ENCODE results near the gene SEMA4C. TPM values are rescaled to one million over a fixed set of nuclear protein-coding genes. Genes with fewer than 3 reads are reported as not detected.

The SEMA4C gene
- polyA plus RNA-seq, 1 donor (not counting 4 experiments of a cell fraction or from before 2014, with no cell fraction given): 7.5 TPM

DNA sequence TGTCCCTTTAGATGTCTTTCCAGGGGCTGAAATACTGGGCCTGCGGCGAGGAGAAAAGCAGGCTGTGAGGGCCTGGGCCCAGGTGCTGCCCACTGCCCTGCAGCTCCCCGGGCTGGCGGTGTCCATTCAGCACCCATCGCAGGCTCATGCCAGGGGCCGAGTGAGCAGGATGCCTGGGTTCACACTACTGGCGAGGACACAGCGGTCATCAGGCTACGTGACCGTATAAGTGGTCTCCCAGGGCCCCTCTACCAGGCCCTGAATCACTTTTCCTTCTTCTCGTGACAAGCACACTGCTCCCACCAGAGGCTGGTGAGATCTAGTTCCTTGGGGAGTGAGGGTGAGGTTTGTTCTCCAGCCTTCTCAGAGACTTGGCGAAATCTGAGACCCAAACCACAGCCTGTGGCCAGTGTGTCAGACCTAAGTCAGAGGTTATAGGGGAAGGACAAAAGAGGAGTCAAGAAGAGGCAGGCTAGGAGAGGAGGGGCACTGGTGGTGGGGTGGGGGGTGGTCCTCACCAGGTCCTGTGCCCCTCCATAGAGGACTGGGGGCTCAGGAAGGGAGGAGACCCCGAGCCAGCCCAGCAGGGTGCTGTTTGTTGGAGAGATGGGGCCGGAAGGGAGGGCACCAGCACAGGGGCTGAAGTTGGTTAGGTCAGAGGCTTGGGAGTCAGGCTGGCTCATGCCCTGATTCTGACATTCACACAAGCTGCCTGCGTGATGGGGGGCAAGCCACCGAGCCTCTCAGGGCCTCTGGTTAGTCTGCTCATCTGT lies 6.6 kb upstream of the SEMA4C start:
- H3K4me3 ChIP-seq (ENCODE audit: control insufficient read depth in 2 of 3, extremely low read depth in 1 of 3, insufficient read depth in 2 of 3, low read depth in 1 of 3, low read length in 3 of 3): no peak overlapping the region
- H2AFZ ChIP-seq (ENCODE audit: control insufficient read depth, low read length): no peak overlapping the region
- H4K20me1 ChIP-seq (ENCODE audit: control insufficient read depth, extremely low read depth, insufficient read depth, low read length): no peaks in the 10 kb centered on the region
- peaks cover 3% of the 10 kb centered on the region for H3K9me1 ChIP-seq (ENCODE audit: control insufficient read depth, extremely low read depth, insufficient read depth, low read length)
- H3K27me3 ChIP-seq (ENCODE audit: control insufficient read depth, extremely low read depth, insufficient read depth, low read length): peaks cover 3% of the 10 kb centered on the region
- no peak overlapping the region for H3K9ac ChIP-seq (ENCODE audit: control insufficient read depth, extremely low read depth, insufficient read depth, low read length)
- no peak overlapping the region for H3K27ac ChIP-seq (ENCODE audit: control insufficient read depth, insufficient read depth, low read length)
- dilution Hi-C loops (cut with MboI; ENCODE audit: extremely low pct_ligation_motif_present, low sequenced_read_pairs): no loop called here
- no peaks in the 10 kb centered on the region for H3K36me3 ChIP-seq (ENCODE audit: control insufficient read depth in 2 of 2, extremely low read depth in 1 of 2, insufficient read depth in 2 of 2, low read length in 2 of 2)
- DNase-seq (ENCODE audit: low read depth, low spot score) (no peak), FAIRE-seq (no peak)
- H3K79me2 ChIP-seq (ENCODE audit: control insufficient read depth, insufficient read depth, low read length): no peaks in the 10 kb centered on the region
- H3K4me2 ChIP-seq (ENCODE audit: control insufficient read depth, extremely low read depth, insufficient read depth, low read depth, low read length): no peak overlapping the region
- peaks cover 22% of the 10 kb centered on the region for H3K4me1 ChIP-seq (ENCODE audit: control insufficient read depth, extremely low read depth, insufficient read depth, low read length)
- H3K9me3 ChIP-seq (ENCODE audit: control insufficient read depth, low read depth, low read length): no peaks in the 10 kb centered on the region
- no peak for TF ChIP-seq EZH2 (IDR thresholded peaks at IDR 0.05; ENCODE audit: low read length)

DNA sequence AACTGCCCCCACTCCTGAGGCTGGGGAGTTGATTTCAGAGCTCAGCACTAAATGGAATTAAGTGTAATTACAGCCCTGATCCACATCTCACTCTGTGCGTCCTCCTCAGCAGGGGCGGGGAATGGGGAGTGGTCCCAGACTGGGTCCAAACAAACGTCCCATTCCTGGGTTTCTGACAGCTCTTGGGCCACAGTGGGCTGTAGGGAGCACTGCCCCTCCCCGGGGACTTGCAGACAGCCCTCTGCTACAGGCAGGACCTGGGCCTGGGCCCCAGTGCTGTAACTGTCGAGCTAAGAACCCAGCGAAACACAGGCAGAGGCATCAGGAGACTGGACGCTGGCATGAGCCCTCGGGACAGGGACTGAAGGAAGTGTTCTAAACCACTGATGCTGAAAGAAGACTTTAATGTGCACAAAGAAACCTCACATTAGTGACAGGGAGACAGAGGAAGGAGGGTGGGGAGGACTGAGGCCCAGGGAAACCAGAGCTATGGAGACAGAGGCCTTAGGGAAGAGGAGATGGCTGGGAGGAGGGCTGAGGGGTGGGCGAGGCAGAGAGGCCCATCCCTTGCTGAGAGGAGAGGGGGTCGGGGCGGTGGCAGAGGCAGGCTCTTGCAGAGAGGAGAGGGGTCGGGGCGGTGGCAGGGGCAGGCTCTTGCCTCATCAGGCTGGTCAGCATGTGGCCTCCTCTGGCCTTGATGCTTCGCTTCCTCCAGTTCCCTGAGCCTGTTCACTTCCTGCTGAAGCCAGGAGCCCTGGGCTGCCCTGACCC lies 5.8 kb upstream of the SEMA4C start:
- Histone ChIP-seq H4K20me1 (ENCODE audit: control insufficient read depth, extremely low read depth, insufficient read depth, low read length) (no peaks in the 10 kb centered on the region), H3K27ac (ENCODE audit: control insufficient read depth, insufficient read depth, low read length) (no peak overlapping the region), H3K9ac (ENCODE audit: control insufficient read depth, extremely low read depth, insufficient read depth, low read length) (no peak overlapping the region), H3K4me2 (ENCODE audit: control insufficient read depth, extremely low read depth, insufficient read depth, low read depth, low read length) (no peak overlapping the region), H3K4me3 (ENCODE audit: control insufficient read depth in 2 of 3, extremely low read depth in 1 of 3, insufficient read depth in 2 of 3, low read depth in 1 of 3, low read length in 3 of 3) (no peak overlapping the region), H3K79me2 (ENCODE audit: control insufficient read depth, insufficient read depth, low read length) (no peaks in the 10 kb centered on the region), H3K4me1 (ENCODE audit: control insufficient read depth, extremely low read depth, insufficient read depth, low read length) (peaks cover 27% of the 10 kb centered on the region), H3K36me3 (ENCODE audit: control insufficient read depth in 2 of 2, extremely low read depth in 1 of 2, insufficient read depth in 2 of 2, low read length in 2 of 2) (no peaks in the 10 kb centered on the region), H3K27me3 (ENCODE audit: control insufficient read depth, extremely low read depth, insufficient read depth, low read length) (peaks cover 3% of the 10 kb centered on the region), H3K9me1 (ENCODE audit: control insufficient read depth, extremely low read depth, insufficient read depth, low read length) (peaks cover 3% of the 10 kb centered on the region), H2AFZ (ENCODE audit: control insufficient read depth, low read length) (no peak overlapping the region), H3K9me3 (ENCODE audit: control insufficient read depth, low read depth, low read length) (no peaks in the 10 kb centered on the region)
- TF ChIP-seq EZH2 (IDR thresholded peaks at IDR 0.05; ENCODE audit: low read length): no peak
- dilution Hi-C loops (cut with MboI; ENCODE audit: extremely low pct_ligation_motif_present, low sequenced_read_pairs): no loop called here
- DNase-seq (ENCODE audit: low read depth, low spot score) (no peak), FAIRE-seq (no peak)

DNA sequence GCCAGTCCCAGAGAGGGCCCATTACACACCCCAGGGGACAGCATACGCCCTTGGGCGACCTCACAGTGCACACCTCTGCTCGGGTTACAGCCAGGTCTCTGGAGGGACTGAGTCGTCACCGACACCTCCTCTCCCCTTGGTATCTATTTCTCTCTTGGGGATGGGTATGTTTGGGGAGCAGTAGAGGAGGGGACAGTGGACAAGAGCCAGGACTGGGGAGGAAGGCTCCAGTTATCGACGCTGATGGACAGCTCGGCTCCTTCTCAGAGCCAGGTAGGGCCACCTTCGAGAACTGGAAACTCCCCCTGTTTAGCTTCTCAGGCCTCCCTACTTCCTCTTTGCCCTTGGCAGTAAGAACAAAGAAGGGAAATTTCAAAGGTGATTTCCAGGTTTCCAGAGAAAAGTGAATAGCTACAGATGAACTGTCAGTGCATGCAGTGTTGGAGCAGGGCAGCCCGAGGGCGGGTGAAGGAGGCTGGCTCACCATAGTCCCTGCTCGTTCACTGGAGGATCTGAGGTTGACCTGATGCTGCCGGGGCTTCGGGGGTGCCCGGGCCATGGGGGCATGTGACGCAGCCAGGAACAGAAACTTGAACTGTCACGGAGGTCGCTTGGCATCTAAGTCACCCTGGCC lies 4.4 kb upstream of the SEMA4C start:
- peaks cover 32% of the 10 kb centered on the region for H3K4me1 ChIP-seq (ENCODE audit: control insufficient read depth, extremely low read depth, insufficient read depth, low read length)
- H3K36me3 ChIP-seq (ENCODE audit: control insufficient read depth in 2 of 2, extremely low read depth in 1 of 2, insufficient read depth in 2 of 2, low read length in 2 of 2): no peaks in the 10 kb centered on the region

More for the DNA sequence above, 4.4 kb upstream of the SEMA4C start:
- no peak overlapping the region for H3K27ac ChIP-seq (ENCODE audit: control insufficient read depth, insufficient read depth, low read length)
- no peaks in the 10 kb centered on the region for H3K9me3 ChIP-seq (ENCODE audit: control insufficient read depth, low read depth, low read length)
- H2AFZ ChIP-seq (ENCODE audit: control insufficient read depth, low read length): no peak overlapping the region
- peaks cover 3% of the 10 kb centered on the region for H3K9me1 ChIP-seq (ENCODE audit: control insufficient read depth, extremely low read depth, insufficient read depth, low read length)
- DNase-seq (ENCODE audit: low read depth, low spot score): no peak
- H3K4me2 ChIP-seq (ENCODE audit: control insufficient read depth, extremely low read depth, insufficient read depth, low read depth, low read length): peak overlapping the region; percentile 51
- no peak for FAIRE-seq
- TF ChIP-seq, protein P1, sequence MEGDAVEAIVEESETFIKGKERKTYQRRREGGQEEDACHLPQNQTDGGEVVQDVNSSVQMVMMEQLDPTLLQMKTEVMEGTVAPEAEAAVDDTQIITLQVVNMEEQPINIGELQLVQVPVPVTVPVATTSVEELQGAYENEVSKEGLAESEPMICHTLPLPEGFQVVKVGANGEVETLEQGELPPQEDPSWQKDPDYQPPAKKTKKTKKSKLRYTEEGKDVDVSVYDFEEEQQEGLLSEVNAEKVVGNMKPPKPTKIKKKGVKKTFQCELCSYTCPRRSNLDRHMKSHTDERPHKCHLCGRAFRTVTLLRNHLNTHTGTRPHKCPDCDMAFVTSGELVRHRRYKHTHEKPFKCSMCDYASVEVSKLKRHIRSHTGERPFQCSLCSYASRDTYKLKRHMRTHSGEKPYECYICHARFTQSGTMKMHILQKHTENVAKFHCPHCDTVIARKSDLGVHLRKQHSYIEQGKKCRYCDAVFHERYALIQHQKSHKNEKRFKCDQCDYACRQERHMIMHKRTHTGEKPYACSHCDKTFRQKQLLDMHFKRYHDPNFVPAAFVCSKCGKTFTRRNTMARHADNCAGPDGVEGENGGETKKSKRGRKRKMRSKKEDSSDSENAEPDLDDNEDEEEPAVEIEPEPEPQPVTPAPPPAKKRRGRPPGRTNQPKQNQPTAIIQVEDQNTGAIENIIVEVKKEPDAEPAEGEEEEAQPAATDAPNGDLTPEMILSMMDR (optimal IDR thresholded peaks at IDR 0.05 in 1 of 3, IDR thresholded peaks at IDR 0.05 in 1 of 3, conservative IDR thresholded peaks at IDR 0.05 in 1 of 3; ENCODE audit: extremely low read depth in 1 of 3, insufficient read depth in 2 of 3, low read length in 3 of 3): no peak
- no peak for TF ChIP-seq EZH2 (IDR thresholded peaks at IDR 0.05; ENCODE audit: low read length)
- peaks cover 3% of the 10 kb centered on the region for H3K27me3 ChIP-seq (ENCODE audit: control insufficient read depth, extremely low read depth, insufficient read depth, low read length)
- no peaks in the 10 kb centered on the region for H3K79me2 ChIP-seq (ENCODE audit: control insufficient read depth, insufficient read depth, low read length)
- peak overlapping the region in 1 of 3 experiments; percentile 26 for H3K4me3 ChIP-seq (ENCODE audit: control insufficient read depth in 2 of 3, extremely low read depth in 1 of 3, insufficient read depth in 2 of 3, low read depth in 1 of 3, low read length in 3 of 3)
- H3K9ac ChIP-seq (ENCODE audit: control insufficient read depth, extremely low read depth, insufficient read depth, low read length): peak overlapping the region; percentile 22
- no peaks in the 10 kb centered on the region for H4K20me1 ChIP-seq (ENCODE audit: control insufficient read depth, extremely low read depth, insufficient read depth, low read length)
- dilution Hi-C loops (cut with MboI; ENCODE audit: extremely low pct_ligation_motif_present, low sequenced_read_pairs): no loop called here
